GM23338 (cell line): Measurements from ENCODE around the gene CRYM. TPM values are rescaled to one million over a fixed set of nuclear protein-coding genes. Genes with fewer than 3 reads are reported as not detected.

Experiments used
- ATAC-seq: fragments of 200-7000 bp; cut with Tn5 transposase; 3 replicates; pipeline ENCODE4 v1.9.1; 2020
- DNase-seq: peaks from one replicate; pipeline ENCODE4 v3.0.0-alpha.2; 2015; ENCODE audit warnings: low spot score
- H2AFZ ChIP-seq: fragments of 200-600 bp; sonication (generic); 2 replicates; pipeline ENCODE4 v1.8.0; 2016; ENCODE audit warnings: antibody characterized with exemption, mild to moderate bottlenecking, moderate library complexity
- H3F3A ChIP-seq: fragments of 200-600 bp; sonication (generic); replicated peaks from 2 replicates; pipeline ENCODE4 v1.8.0; 2017; ENCODE audit warnings: antibody characterized with exemption, mixed run types, low read depth
- H3K27ac ChIP-seq: fragments of 200-600 bp; sonication (generic); 2 replicates; pipeline ENCODE4 v1.6.1; 2016; ENCODE audit warnings: low read depth
- H3K27me3 ChIP-seq: fragments of 200-600 bp; sonication (generic); 2 replicates; pipeline ENCODE4 v1.8.0; 2016; ENCODE audit warnings: mild to moderate bottlenecking, mixed run types, moderate library complexity; ENCODE audit not compliant: insufficient read depth
- H3K36me3 ChIP-seq: fragments of 200-600 bp; sonication (generic); 2 replicates; pipeline ENCODE4 v1.8.0; 2016; ENCODE audit warnings: mild to moderate bottlenecking; ENCODE audit not compliant: insufficient read depth
- H3K4me1 ChIP-seq: fragments of 200-600 bp; sonication (generic); 2 replicates; pipeline ENCODE4 v1.8.0; 2016; ENCODE audit warnings: mild to moderate bottlenecking, moderate library complexity; ENCODE audit not compliant: insufficient read depth
- H3K4me2 ChIP-seq: fragments of 200-600 bp; sonication (generic); 2 replicates; pipeline ENCODE4 v1.7.1; 2017; ENCODE audit warnings: mixed run types
- H3K4me3 ChIP-seq: fragments of 200-600 bp; sonication (generic); 2 replicates; pipeline ENCODE4 v1.6.1; 2016; ENCODE audit warnings: mixed run types
- H3K79me2 ChIP-seq: fragments of 200-600 bp; sonication (generic); replicated peaks from 2 replicates; pipeline ENCODE4 v1.8.0; 2017; ENCODE audit warnings: mild to moderate bottlenecking; ENCODE audit not compliant: insufficient read depth
- H3K9me2 ChIP-seq: fragments of 200-600 bp; sonication (generic); 2 replicates; pipeline ENCODE4 v1.8.0; 2017; ENCODE audit not compliant: insufficient read depth
- H4K20me1 ChIP-seq: fragments of 200-600 bp; sonication (generic); replicated peaks from 2 replicates; pipeline ENCODE4 v1.8.0; 2017; ENCODE audit warnings: mild to moderate bottlenecking; ENCODE audit not compliant: insufficient read depth
- H3K27ac Mint-ChIP-seq: 2 replicates; pipeline ENCODE4 v1.8.0; 2020; ENCODE audit warnings: inconsistent platforms, mild to moderate bottlenecking, moderate library complexity, mixed read lengths
- H3K27me3 Mint-ChIP-seq: 3 replicates; pipeline ENCODE4 v1.8.0; 2022; ENCODE audit warnings: low read depth, mild to moderate bottlenecking, moderate library complexity, mixed read lengths, inconsistent platforms; ENCODE audit not compliant: insufficient read depth, poor library complexity
- H3K36me3 Mint-ChIP-seq: 3 replicates; pipeline ENCODE4 v1.8.0; 2021; ENCODE audit warnings: low read depth, mild to moderate bottlenecking, inconsistent platforms, moderate library complexity, mixed read lengths
- H3K4me1 Mint-ChIP-seq: 3 replicates; pipeline ENCODE4 v1.8.0; 2020; ENCODE audit warnings: mild to moderate bottlenecking, inconsistent platforms, mixed read lengths
- H3K4me3 Mint-ChIP-seq: 3 replicates; pipeline ENCODE4 v1.8.0; 2021; ENCODE audit warnings: moderate library complexity, mild to moderate bottlenecking, inconsistent platforms, mixed read lengths
- H3K9me3 Mint-ChIP-seq: 3 replicates; pipeline ENCODE4 v1.8.0; 2020; ENCODE audit warnings: moderate library complexity, mild to moderate bottlenecking, inconsistent platforms, mixed read lengths
- CREB1 ChIP-seq: fragments of 250-450 bp; sonication (Bioruptor Pico); IDR thresholded peaks from 2 replicates; pipeline ENCODE4 v1.5.0; 2020; ENCODE audit warnings: low read depth, mild to moderate bottlenecking, moderate library complexity
- CTCF ChIP-seq, 2 experiments: fragments of 200-600 bp in 1 of 2; sonication (generic) in 1 of 2; conservative IDR thresholded peaks; 2 replicates each; pipeline versions ENCODE4 v1.5.1 to v1.6.1; 2016 to 2017; ENCODE audit warnings: antibody characterized with exemption in 2 of 2, low read depth in 2 of 2, mild to moderate bottlenecking in 2 of 2, moderate library complexity in 1 of 2
- EZH2 ChIP-seq: fragments of 200-600 bp; sonication (generic); IDR thresholded peaks from one replicate; pipeline ENCODE4 v1.8.0; 2017; ENCODE audit warnings: antibody characterized with exemption, mild to moderate bottlenecking, low read depth; ENCODE audit not compliant: unreplicated experiment
- EZH2phosphoT487 ChIP-seq: fragments of 200-600 bp; sonication (generic); IDR thresholded peaks from one replicate; pipeline ENCODE4 v1.8.1; 2018; ENCODE audit warnings: antibody characterized with exemption; ENCODE audit not compliant: unreplicated experiment
- NANOG ChIP-seq: IDR thresholded peaks from 2 replicates; pipeline ENCODE4 v1.6.1; 2016; ENCODE audit warnings: antibody characterized with exemption, borderline replicate concordance
- POLR2AphosphoS5 ChIP-seq: IDR thresholded peaks from 2 replicates; pipeline ENCODE4 v1.6.1; 2016; ENCODE audit warnings: antibody characterized with exemption, low read depth
- STAT1 ChIP-seq: IDR thresholded peaks from one replicate; pipeline ENCODE4 v1.6.1; 2016; ENCODE audit warnings: antibody characterized with exemption; ENCODE audit not compliant: unreplicated experiment
- ZNF114 ChIP-seq: fragments of 250-450 bp; sonication (Bioruptor Pico); IDR thresholded peaks from 2 replicates; pipeline ENCODE4 v1.5.0; 2020; ENCODE audit warnings: mild to moderate bottlenecking, moderate library complexity
- ZNF331 ChIP-seq: fragments of 250-450 bp; sonication (Bioruptor Pico); IDR thresholded peaks from 2 replicates; pipeline ENCODE4 v1.5.0; 2020; ENCODE audit warnings: low read depth, mild to moderate bottlenecking, moderate library complexity
- polyA plus RNA-seq: library from polyadenylated mRNA; unstranded; fragments of >200 nt; fragmentation: Nextera tagmentation; extraction: Ambion mirVana; gene quantifications from 2 replicates; pipeline ENCODE4 v1.2.1, GENCODE V29; 2016
- total RNA-seq: library from RNA; depleted of rRNA; stranded (reverse); fragments of >200 nt; shearing (Covaris generic); gene quantifications from 2 replicates; pipeline ENCODE4 v1.2.3, GENCODE V29; 2014
- TF ChIP-seq, protein P1 (sequence below): fragments of 250-450 bp; sonication (Bioruptor Pico); IDR thresholded peaks from 2 replicates; pipeline ENCODE4 v1.5.0; 2020; ENCODE audit warnings: mild to moderate bottlenecking, moderate library complexity
- TF ChIP-seq, protein P2 (sequence below): IDR thresholded peaks from one replicate; pipeline ENCODE4 v1.6.1; 2018; ENCODE audit warnings: antibody characterized with exemption; ENCODE audit not compliant: unreplicated experiment

The CRYM gene
- total and polyA plus RNA-seq, 2 experiments from 2014 or later, result 15.2 to 18.0 TPM

DNA sequence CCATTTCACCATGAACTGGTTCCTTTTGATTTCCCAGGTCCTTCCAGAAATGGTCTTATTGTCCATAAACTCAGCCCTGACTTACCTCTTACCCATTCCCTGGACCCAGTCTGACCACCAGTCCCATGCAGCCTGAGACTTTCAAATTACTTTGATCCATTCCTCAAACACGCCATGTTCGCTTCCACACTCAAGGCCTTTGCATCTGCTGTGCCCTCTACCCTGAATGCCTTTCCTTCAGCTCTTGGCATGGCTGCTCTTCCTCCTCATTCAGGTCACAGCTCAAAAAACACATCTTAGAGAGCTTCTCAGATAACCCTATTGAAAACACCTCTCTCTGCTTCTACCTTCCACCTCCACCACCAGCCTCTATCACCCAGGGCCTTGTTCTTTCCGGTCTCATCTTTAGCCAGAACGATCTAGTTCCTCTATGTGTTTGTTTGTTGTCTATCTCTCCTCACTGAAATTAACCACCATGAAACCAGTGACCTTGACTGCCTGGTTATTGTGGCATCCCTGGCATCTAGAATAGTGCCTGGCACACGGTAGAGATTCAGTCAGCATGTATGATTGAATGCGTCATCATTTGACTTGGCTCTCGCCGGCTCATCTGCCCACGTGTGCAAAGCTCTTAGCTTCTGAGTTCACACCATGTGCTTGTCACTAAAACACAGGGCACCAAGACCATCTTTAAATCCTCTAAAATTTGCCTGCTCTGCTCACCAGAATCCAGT, 12.8 kb downstream of the CRYM start:
- Mint-ChIP-seq H3K4me1 (peaks cover 2% of the 10 kb centered on the region; the same call in 1 of the 3 replicates), H3K9me3 (no peaks in the 10 kb centered on the region), H3K36me3 (no peaks in the 10 kb centered on the region), H3K27me3 (peaks cover 4% of the 10 kb centered on the region), H3K4me3 (no peak overlapping the region), H3K27ac (no peak overlapping the region)
- no peak for ATAC-seq
- no peak for DNase-seq
- no peak overlapping the region for H3K27ac ChIP-seq
- H3K79me2 ChIP-seq, result no peaks in the 10 kb centered on the region
- no peaks in the 10 kb centered on the region for H3K36me3 ChIP-seq
- TF ChIP-seq POLR2AphosphoS5, result no peak
- no peak for TF ChIP-seq EZH2phosphoT487
- TF ChIP-seq, protein P1, sequence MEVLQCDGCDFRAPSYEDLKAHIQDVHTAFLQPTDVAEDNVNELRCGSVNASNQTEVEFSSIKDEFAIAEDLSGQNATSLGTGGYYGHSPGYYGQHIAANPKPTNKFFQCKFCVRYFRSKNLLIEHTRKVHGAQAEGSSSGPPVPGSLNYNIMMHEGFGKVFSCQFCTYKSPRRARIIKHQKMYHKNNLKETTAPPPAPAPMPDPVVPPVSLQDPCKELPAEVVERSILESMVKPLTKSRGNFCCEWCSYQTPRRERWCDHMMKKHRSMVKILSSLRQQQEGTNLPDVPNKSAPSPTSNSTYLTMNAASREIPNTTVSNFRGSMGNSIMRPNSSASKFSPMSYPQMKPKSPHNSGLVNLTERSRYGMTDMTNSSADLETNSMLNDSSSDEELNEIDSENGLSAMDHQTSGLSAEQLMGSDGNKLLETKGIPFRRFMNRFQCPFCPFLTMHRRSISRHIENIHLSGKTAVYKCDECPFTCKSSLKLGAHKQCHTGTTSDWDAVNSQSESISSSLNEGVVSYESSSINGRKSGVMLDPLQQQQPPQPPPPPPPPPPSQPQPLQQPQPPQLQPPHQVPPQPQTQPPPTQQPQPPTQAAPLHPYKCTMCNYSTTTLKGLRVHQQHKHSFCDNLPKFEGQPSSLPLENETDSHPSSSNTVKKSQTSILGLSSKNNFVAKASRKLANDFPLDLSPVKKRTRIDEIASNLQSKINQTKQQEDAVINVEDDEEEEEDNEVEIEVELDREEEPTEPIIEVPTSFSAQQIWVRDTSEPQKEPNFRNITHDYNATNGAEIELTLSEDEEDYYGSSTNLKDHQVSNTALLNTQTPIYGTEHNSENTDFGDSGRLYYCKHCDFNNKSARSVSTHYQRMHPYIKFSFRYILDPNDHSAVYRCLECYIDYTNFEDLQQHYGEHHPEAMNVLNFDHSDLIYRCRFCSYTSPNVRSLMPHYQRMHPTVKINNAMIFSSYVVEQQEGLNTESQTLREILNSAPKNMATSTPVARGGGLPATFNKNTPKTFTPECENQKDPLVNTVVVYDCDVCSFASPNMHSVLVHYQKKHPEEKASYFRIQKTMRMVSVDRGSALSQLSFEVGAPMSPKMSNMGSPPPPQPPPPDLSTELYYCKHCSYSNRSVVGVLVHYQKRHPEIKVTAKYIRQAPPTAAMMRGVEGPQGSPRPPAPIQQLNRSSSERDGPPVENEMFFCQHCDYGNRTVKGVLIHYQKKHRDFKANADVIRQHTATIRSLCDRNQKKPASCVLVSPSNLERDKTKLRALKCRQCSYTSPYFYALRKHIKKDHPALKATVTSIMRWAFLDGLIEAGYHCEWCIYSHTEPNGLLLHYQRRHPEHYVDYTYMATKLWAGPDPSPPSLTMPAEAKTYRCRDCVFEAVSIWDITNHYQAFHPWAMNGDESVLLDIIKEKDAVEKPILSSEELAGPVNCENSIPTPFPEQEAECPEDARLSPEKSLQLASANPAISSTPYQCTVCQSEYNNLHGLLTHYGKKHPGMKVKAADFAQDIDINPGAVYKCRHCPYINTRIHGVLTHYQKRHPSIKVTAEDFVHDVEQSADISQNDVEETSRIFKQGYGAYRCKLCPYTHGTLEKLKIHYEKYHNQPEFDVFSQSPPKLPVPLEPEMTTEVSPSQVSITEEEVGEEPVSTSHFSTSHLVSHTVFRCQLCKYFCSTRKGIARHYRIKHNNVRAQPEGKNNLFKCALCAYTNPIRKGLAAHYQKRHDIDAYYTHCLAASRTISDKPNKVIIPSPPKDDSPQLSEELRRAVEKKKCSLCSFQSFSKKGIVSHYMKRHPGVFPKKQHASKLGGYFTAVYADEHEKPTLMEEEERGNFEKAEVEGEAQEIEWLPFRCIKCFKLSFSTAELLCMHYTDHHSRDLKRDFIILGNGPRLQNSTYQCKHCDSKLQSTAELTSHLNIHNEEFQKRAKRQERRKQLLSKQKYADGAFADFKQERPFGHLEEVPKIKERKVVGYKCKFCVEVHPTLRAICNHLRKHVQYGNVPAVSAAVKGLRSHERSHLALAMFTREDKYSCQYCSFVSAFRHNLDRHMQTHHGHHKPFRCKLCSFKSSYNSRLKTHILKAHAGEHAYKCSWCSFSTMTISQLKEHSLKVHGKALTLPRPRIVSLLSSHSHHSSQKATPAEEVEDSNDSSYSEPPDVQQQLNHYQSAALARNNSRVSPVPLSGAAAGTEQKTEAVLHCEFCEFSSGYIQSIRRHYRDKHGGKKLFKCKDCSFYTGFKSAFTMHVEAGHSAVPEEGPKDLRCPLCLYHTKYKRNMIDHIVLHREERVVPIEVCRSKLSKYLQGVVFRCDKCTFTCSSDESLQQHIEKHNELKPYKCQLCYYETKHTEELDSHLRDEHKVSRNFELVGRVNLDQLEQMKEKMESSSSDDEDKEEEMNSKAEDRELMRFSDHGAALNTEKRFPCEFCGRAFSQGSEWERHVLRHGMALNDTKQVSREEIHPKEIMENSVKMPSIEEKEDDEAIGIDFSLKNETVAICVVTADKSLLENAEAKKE, result no peak
- TF ChIP-seq, protein P2, sequence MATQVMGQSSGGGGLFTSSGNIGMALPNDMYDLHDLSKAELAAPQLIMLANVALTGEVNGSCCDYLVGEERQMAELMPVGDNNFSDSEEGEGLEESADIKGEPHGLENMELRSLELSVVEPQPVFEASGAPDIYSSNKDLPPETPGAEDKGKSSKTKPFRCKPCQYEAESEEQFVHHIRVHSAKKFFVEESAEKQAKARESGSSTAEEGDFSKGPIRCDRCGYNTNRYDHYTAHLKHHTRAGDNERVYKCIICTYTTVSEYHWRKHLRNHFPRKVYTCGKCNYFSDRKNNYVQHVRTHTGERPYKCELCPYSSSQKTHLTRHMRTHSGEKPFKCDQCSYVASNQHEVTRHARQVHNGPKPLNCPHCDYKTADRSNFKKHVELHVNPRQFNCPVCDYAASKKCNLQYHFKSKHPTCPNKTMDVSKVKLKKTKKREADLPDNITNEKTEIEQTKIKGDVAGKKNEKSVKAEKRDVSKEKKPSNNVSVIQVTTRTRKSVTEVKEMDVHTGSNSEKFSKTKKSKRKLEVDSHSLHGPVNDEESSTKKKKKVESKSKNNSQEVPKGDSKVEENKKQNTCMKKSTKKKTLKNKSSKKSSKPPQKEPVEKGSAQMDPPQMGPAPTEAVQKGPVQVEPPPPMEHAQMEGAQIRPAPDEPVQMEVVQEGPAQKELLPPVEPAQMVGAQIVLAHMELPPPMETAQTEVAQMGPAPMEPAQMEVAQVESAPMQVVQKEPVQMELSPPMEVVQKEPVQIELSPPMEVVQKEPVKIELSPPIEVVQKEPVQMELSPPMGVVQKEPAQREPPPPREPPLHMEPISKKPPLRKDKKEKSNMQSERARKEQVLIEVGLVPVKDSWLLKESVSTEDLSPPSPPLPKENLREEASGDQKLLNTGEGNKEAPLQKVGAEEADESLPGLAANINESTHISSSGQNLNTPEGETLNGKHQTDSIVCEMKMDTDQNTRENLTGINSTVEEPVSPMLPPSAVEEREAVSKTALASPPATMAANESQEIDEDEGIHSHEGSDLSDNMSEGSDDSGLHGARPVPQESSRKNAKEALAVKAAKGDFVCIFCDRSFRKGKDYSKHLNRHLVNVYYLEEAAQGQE, result no peak
- no peak for TF ChIP-seq CREB1
- no peak for TF ChIP-seq CTCF (conservative IDR thresholded peaks at IDR 0.05; ENCODE audit: low read depth in 2 of 2)
- no peak for TF ChIP-seq ZNF331
- no peak for TF ChIP-seq NANOG
- TF ChIP-seq EZH2, result no peak
- no peak for TF ChIP-seq ZNF114 (CRISPR knock-in tag)
- no peak for TF ChIP-seq STAT1
- H3K4me1 ChIP-seq, result no peaks in the 10 kb centered on the region
- H2AFZ ChIP-seq, result no peak overlapping the region
- no peak overlapping the region for H3K4me2 ChIP-seq
- no peaks in the 10 kb centered on the region for H3F3A ChIP-seq
- H3K9me2 ChIP-seq, result no peaks in the 10 kb centered on the region
- H3K4me3 ChIP-seq, result no peak overlapping the region
- no peaks in the 10 kb centered on the region for H3K27me3 ChIP-seq
- H4K20me1 ChIP-seq, result no peaks in the 10 kb centered on the region
